Uterus (tissue), 2 donors: ENCODE results near the gene URGCP.

ENCODE experiments used
- CTCF ChIP-seq, 4 experiments: fragments of 200-600 bp in 2 of 4; fragments of 450-650 bp in 2 of 4; sonication (generic) in 2 of 4; IDR thresholded peaks; one replicate each; pipeline ENCODE4 v1.5.1; 2016 to 2019; ENCODE audit warnings: antibody characterized with exemption in 4 of 4, mild to moderate bottlenecking in 2 of 4, moderate library complexity in 1 of 4
- POLR2A ChIP-seq, 2 donors: fragments of 450-650 bp; IDR thresholded peaks; one replicate each; pipeline ENCODE4 v1.6.1; 2016; ENCODE audit warnings: antibody characterized with exemption in 2 of 2, mild to moderate bottlenecking in 1 of 2, moderate library complexity in 1 of 2

- TF ChIP-seq CTCF (IDR thresholded peaks at IDR 0.05) = no peak
- no peak for TF ChIP-seq POLR2A (IDR thresholded peaks at IDR 0.05)
These were observed 32.6 kb upstream of the URGCP start for GRCh38 chr7:43938892-43939482.
